Coronary artery (tissue), 2 donors: ENCODE data around the gene FHIT.

Source experiments
- DNase-seq: peaks from one replicate; pipeline ENCODE4 v3.0.0-alpha.2; 2017; ENCODE audit warnings: low spot score
- H3K27ac ChIP-seq, 2 donors: fragments of 200-600 bp; sonication (generic); one replicate each; pipeline ENCODE4 v1.5.1; 2016 to 2019
- H3K4me3 ChIP-seq: fragments of 200-600 bp; sonication (generic); 2 replicates; pipeline ENCODE4 v1.5.1; 2016; ENCODE audit warnings: mild to moderate bottlenecking, moderate library complexity
- CTCF ChIP-seq: fragments of 200-600 bp; sonication (generic); IDR thresholded peaks from one replicate; pipeline ENCODE4 v1.5.1; 2019; ENCODE audit warnings: antibody characterized with exemption

FHIT gene

DNA sequence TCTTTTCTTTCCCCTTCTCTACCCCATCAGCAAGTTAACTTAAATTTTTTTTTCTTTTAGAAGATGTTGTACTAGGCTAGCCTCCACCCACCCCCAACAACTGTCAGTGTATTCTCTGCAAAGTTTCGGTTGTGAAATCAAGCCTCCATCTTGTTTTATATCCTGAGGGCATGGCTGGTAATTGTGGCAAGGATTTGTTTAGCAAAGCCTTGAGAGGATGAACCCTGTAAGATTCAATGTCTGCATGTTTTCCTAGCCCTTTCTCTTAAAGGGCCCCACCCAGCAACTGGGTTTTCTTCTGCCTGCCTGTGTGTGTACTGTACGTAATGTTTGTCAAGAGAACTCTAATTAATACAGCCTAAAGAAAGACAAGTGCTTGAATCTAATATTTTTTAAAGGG lies 475.3 kb downstream of the FHIT start:
- H3K4me3 ChIP-seq = no peak overlapping the region
- no peak for DNase-seq
- H3K27ac ChIP-seq = no peak overlapping the region
- no peak for TF ChIP-seq CTCF

DNA sequence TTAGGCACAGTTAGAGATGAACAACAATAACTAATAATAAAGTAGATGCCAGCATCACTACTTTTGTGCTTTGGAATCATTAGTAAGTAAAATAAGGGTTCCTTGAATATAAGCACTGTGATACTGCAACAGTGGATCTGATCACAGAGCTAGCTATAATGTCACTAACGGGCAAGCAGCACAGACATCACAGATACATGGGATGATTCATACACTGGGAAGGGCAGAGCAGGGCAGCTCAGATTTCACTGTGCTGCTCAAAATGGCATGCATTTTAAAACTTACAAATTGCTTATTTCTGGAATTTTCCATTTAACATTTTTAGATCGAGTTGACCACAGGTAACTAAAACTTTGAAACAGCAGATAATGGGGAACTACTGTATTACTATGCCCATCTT lies 476.6 kb downstream of the FHIT start:
- Histone ChIP-seq H3K27ac (no peak overlapping the region), H3K4me3 (no peak overlapping the region)
- DNase-seq = no peak
- no peak for TF ChIP-seq CTCF

DNA sequence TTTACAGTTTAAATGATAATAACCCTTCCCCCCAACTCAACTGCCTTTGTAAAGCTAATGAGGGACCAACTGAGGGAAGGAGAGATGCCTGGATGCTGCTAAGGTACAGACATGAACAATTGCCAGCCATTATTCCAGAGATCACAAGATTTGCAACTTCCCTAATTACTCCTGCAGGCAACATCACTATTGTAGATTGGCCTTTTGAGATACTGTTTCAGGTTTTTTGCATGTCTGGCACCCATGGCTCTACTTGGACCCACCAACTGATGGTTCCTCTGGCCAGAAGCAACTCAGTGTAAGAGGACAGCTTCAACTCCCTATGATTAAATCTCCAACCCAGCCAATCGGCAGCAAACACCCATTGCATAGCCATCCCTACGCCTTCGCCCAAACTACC lies 478.7 kb downstream of the FHIT start:
- no peak overlapping the region for H3K27ac ChIP-seq
- no peak overlapping the region for H3K4me3 ChIP-seq
- no peak for DNase-seq
- no peak for TF ChIP-seq CTCF

GRCh38 chr3:60771766-60772165 lies 479.5 kb downstream of the FHIT start:
- Histone ChIP-seq H3K27ac (no peak overlapping the region), H3K4me3 (no peak overlapping the region)
- TF ChIP-seq CTCF = no peak
- no peak for DNase-seq

DNA sequence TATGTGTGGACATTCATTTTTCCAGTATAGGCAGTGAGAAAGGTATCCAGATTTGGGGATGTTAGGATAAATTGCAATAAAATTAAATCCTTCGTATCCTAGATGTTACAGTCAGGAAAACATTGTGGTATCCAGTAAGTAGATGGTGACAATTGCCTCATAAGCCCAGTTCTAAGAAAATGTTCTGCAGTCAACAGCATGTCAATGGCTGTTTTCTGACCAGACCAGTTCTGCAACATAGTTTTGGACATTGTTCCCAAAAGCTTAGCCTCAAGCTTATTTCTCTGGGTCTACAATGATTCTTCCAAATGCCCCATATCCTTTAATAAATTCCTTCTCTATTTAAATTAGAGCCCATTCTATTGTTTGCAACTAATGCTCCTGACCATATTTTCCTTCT lies 480.7 kb downstream of the FHIT start:
- H3K27ac ChIP-seq = no peak overlapping the region
- TF ChIP-seq CTCF = no peak
- no peak overlapping the region for H3K4me3 ChIP-seq
- DNase-seq = no peak

GRCh38 chr3:60767536-60767935 lies 483.7 kb downstream of the FHIT start:
- no peak for DNase-seq
- no peak overlapping the region for H3K27ac ChIP-seq
- TF ChIP-seq CTCF = no peak
- H3K4me3 ChIP-seq = no peak overlapping the region

- no peak for TF ChIP-seq CTCF
These were observed 485.5 kb downstream of the FHIT start for GRCh38 chr3:60765776-60766175.

More at GRCh38 chr3:60765776-60766175, 485.5 kb downstream of the FHIT start:
- Histone ChIP-seq H3K4me3 (no peak overlapping the region), H3K27ac (no peak overlapping the region)
- no peak for DNase-seq
